Common myeloid progenitor, CD34-positive (primary cell): Measurements from ENCODE around the gene MAGEC3.
"Not testable (repeated sequence)": the region's sequence is repeated elsewhere in the genome, so short reads cannot be mapped to it uniquely, and the experiment has no call there.

Experiments used
- CTCF ChIA-PET: fragments of 350-600 bp; sonication (Branson Sonifier 250); formaldehyde crosslinking; loops from one replicate; lab custom pipeline; 2021; ENCODE audit warnings: antibody characterized with exemption; lab: Charles Lee
- POLR2A ChIA-PET: fragments of 350-600 bp; sonication (Branson Sonifier 250); formaldehyde crosslinking; loops from one replicate; lab custom pipeline; 2021; ENCODE audit warnings: antibody characterized with exemption; lab: Charles Lee
- DNase-seq, 3 donors: peaks; one replicate each; pipeline versions ENCODE4 v3.0.0 to v3.0.0-alpha.2; 2013
- H3K27ac ChIP-seq, 2 experiments: 1 replicate in 1 of 2; 2 replicates in 1 of 2; pipeline ENCODE4 v1.7.0; 2013; ENCODE audit warnings: inconsistent platforms in 2 of 2, low read length in 2 of 2, mild to moderate bottlenecking in 2 of 2, low read depth in 1 of 2, moderate library complexity in 1 of 2; ENCODE audit not compliant: severe bottlenecking in 2 of 2, insufficient read depth in 1 of 2, poor library complexity in 1 of 2
- H3K27me3 ChIP-seq, 5 experiments: replicated peaks in 2 of 5; 1 replicate in 3 of 5; 2 replicates in 2 of 5; pipeline versions ENCODE4 v1.6.1 to v1.7.0; 2013; ENCODE audit warnings: low read length in 4 of 5, mild to moderate bottlenecking in 2 of 5, moderate library complexity in 2 of 5, inconsistent platforms in 1 of 5; ENCODE audit not compliant: insufficient read depth in 5 of 5, control insufficient read depth in 4 of 5
- H3K36me3 ChIP-seq, 4 experiments: 1 replicate in 2 of 4; 2 replicates in 2 of 4; pipeline versions ENCODE4 v1.6.1 to v1.7.0; 2013; ENCODE audit warnings: low read length in 3 of 4, control low read depth in 1 of 4, mild to moderate bottlenecking in 1 of 4; ENCODE audit not compliant: control insufficient read depth in 4 of 4, insufficient read depth in 4 of 4
- H3K4me1 ChIP-seq, 4 experiments: 1 replicate in 3 of 4; 2 replicates in 1 of 4; pipeline versions ENCODE4 v1.6.1 to v1.7.1; 2013; ENCODE audit warnings: low read length in 3 of 4, mild to moderate bottlenecking in 3 of 4, control low read depth in 1 of 4, inconsistent platforms in 1 of 4, moderate library complexity in 1 of 4; ENCODE audit not compliant: control insufficient read depth in 4 of 4, insufficient read depth in 4 of 4; ENCODE audit errors: control extremely low read depth in 1 of 4
- H3K4me3 ChIP-seq, 7 experiments: 1 replicate in 4 of 7; 2 replicates in 3 of 7; pipeline versions ENCODE4 v1.5.1 to v1.7.0; 2013; ENCODE audit warnings: mild to moderate bottlenecking in 7 of 7, low read length in 6 of 7, moderate library complexity in 6 of 7, inconsistent platforms in 2 of 7, low read depth in 2 of 7, control low read depth in 1 of 7; ENCODE audit not compliant: insufficient read depth in 4 of 7, control insufficient read depth in 1 of 7; ENCODE audit errors: extremely low read depth in 1 of 7
- H3K9me3 ChIP-seq, 5 experiments: 1 replicate in 4 of 5; 2 replicates in 1 of 5; pipeline versions ENCODE4 v1.6.1 to v1.7.1; 2013; ENCODE audit warnings: low read length in 4 of 5, mild to moderate bottlenecking in 2 of 5, inconsistent platforms in 1 of 5, low read depth in 1 of 5, moderate library complexity in 1 of 5; ENCODE audit not compliant: control insufficient read depth in 4 of 5, insufficient read depth in 2 of 5; ENCODE audit errors: control extremely low read depth in 1 of 5
- WGBS: methylation state at CpG from one replicate; pipeline ENCODE4 v1.1.5; 2013; ENCODE audit not compliant: insufficient coverage; 5-methylcytosine and 5-hydroxymethylcytosine counted together

The MAGEC3 gene

DNA sequence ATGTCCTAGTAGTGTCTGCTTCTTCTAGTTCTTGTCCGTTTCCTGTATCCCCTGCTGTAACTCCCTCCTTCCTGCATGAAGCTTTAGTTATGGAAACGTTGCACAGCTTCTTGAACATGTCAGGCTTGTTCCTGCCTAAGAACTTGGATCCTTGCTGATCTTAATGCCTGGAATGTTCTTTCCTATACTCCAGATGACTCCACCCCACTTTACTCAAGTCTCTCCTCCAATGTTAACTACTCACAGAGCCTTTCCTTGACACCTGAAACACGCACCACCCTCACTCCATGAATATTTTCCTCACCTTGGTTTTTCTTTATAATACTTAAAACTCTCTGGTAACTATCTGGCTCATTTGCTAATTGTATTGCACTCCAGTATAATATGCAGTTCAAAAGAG is 19.4 kb downstream of the MAGEC3 start:
- Histone ChIP-seq H3K4me1 (no peaks in the 10 kb centered on the region), H3K27ac (no peak overlapping the region), H3K27me3 (no peaks in the 10 kb centered on the region), H3K9me3 (no peaks in the 10 kb centered on the region), H3K36me3 (no peaks in the 10 kb centered on the region), H3K4me3 (no peak overlapping the region)
- CTCF ChIA-PET = no interaction called here
- POLR2A ChIA-PET = no interaction called here
- WGBS = 41% methylated on average over 3 of the region's 3 CpGs
- no peak for DNase-seq

DNA sequence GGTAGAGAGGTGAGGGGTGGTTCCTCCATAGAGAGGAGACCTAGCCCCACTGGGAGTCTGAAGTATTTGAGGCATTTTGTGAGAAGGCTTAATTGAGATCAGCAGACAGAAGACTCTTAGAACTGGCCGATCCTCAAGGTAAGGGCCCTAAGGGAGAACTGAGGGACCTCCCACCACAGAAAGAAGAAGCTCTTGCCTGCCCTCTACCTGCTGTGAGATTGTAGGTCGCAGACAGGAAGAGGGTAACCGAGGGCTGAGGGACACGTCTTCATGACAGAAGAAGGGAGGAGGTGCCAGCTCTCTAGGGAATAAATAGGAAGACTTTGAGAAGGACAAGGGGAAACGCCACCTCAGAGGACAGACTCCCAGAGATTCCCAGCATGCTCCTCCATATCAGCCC is 41.5 kb downstream of the MAGEC3 start:
- H3K4me3 ChIP-seq = no peak overlapping the region
- H3K27ac ChIP-seq = no peak overlapping the region
- no peaks in the 10 kb centered on the region for H3K9me3 ChIP-seq
- no peaks in the 10 kb centered on the region for H3K4me1 ChIP-seq
- CTCF ChIA-PET = no interaction called here
- no peaks in the 10 kb centered on the region for H3K27me3 ChIP-seq
- 61% methylated on average over 5 of the region's 5 CpGs for WGBS
- no peak for DNase-seq
- H3K36me3 ChIP-seq = no peaks in the 10 kb centered on the region
- POLR2A ChIA-PET = no interaction called here

DNA sequence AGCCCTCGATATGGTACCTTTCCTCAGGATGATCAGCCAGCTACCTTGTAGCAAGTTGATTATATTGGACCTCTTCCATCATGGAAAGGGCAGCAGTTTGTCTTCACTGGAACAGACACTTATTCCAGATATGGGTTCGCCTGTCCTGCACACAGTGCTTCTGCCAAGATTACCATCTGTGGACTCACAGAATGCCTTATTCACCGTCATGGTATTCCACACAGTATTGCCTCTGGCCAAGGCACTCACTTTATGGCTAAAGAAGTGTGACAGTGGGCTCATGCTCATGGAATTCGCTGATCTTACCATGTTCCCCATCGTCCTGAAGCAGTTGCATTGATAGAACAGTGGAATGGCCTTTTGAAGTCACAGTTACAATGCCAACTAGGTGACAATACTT is 50.7 kb downstream of the MAGEC3 start:
- H3K27ac ChIP-seq, H3K4me3 ChIP-seq, CTCF ChIA-PET, H3K36me3 ChIP-seq, H3K9me3 ChIP-seq, H3K4me1 ChIP-seq, H3K27me3 ChIP-seq, POLR2A ChIA-PET, DNase-seq: not testable (repeated sequence)
- 67% methylated on average over 5 of the region's 5 CpGs for WGBS

DNA sequence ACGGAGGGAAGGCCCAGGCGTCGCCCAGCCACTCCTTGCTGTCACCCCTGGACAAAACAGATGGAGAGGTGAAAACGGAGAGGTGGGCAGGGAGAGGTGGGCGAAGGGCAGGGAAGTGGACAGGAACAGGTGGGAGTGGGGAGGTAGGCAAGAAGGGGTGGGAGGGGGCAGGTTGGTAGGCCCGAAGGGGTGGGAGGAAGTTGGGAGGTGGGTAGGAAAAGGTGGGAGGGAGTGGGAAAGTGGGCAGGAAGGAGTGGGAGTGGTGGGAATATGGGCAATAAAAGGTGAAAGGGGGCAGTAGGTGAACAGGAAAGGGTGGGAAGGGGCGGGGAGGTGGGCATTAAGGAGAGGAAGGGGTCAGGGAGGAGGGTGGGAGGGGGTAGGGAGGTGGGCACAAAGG is 56.6 kb downstream of the MAGEC3 start:
- H3K4me3 ChIP-seq = no peak overlapping the region
- no peaks in the 10 kb centered on the region for H3K27me3 ChIP-seq
- 85% methylated on average over 6 of the region's 7 CpGs for WGBS
- ChIA-PET CTCF (no interaction called here), POLR2A (no interaction called here)
- no peaks in the 10 kb centered on the region for H3K9me3 ChIP-seq
- H3K27ac ChIP-seq = no peak overlapping the region
- no peaks in the 10 kb centered on the region for H3K4me1 ChIP-seq
- H3K36me3 ChIP-seq = no peaks in the 10 kb centered on the region
- DNase-seq = no peak

DNA sequence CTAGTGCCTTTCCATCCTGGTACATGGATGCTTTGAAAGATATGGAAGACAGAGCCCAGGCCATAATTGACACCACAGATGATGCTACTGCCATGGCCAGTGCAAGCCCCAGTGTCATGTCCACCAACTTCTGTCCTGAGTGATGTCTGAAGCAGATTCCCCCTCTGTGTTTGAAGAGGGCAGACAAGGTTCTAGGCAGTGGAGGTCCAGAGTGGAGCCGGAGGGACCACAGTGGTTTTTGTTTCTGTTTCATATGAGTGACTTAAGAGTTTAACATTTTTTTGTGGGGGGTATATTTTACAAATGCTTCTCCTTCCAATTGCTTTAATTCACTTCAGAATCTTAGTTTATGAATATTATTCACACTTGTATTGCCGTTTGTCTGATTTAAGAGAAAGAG is 59.6 kb downstream of the MAGEC3 start:
- ChIA-PET POLR2A (no interaction called here), CTCF (no interaction called here)

DNA sequence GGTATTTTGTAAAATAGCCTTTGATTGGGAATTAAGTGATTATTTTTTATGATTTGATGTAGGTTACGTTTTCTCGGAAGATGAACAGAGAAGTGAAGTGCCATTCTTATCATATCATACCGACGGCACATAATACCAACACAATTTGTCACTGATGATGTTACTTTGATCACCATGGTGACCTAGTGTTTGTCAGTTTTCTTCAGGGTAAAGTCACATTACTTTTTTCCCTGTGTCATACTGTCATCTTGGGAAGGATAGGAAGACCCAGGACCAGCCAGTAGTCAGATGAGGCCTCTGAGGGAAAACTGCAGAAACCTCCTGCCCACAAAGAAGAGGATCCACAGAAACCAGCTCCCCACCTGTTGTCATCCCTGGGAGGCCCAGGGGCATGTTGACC is 64.2 kb downstream of the MAGEC3 start:
- Histone ChIP-seq H3K27me3 (no peaks in the 10 kb centered on the region), H3K27ac (no peak overlapping the region), H3K36me3 (no peaks in the 10 kb centered on the region), H3K9me3 (no peaks in the 10 kb centered on the region), H3K4me1 (no peaks in the 10 kb centered on the region), H3K4me3 (no peak overlapping the region)
- POLR2A ChIA-PET = no interaction called here
- no CpG with 5 or more reads among the region's 4 CpGs for WGBS
- CTCF ChIA-PET = no interaction called here
- DNase-seq = no peak

More for the DNA sequence above, 59.6 kb downstream of the MAGEC3 start:
- no peaks in the 10 kb centered on the region for H3K9me3 ChIP-seq
- H3K4me1 ChIP-seq = no peaks in the 10 kb centered on the region
- DNase-seq = no peak
- no CpG with 5 or more reads among the region's 2 CpGs for WGBS
- H3K27ac ChIP-seq = no peak overlapping the region
- no peaks in the 10 kb centered on the region for H3K36me3 ChIP-seq
- H3K4me3 ChIP-seq = no peak overlapping the region
- H3K27me3 ChIP-seq = no peaks in the 10 kb centered on the region

DNA sequence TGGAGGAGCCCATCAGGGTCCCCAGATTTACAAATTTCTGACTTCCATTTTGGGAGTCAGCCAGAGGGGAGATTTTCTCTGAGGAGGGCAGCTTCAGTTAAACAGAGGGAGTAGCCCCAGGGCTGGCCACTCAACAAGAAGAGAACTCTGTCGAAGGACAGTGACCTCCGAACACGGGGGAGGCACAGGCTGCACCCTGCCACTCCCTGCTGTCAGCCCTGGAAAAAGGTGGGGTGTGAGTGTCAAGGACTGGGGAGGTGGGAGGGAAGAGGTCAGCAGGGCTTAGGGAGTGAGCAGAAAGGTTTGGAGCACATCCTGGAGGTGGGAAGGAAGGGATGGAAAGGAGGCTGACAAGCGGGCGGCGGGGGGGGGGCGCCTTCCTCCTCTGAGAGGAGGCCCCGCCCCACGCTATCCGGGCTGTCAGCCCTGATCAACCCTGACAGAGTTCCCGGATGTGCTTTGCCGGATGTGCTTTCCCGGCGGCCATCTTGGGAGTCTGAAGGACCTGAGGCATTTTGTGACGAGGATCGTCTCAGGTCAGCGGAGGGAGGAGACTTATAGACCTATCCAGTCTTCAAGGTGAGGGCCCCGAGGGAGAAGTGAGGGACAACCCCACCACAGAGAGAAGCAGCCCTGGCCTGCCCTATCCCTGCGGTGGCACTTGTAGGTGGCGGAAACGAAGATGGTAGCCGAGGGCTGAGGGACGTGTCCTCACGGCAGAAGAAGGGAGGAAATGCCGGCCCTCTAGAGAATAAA is 65.5 kb downstream of the MAGEC3 start, which contains the start of gene MAGEC1:
Gene MAGEC1 (plus strand): TSS at position 495 of the 756 bp plus-strand sequence. CDS start 1,179 bp downstream, outside the sequence.
- H3K4me3 ChIP-seq = no peak within 1 kb of the TSS

More for the DNA sequence above, 65.5 kb downstream of the MAGEC3 start, which contains the start of gene MAGEC1:
- Histone ChIP-seq H3K27ac (no peak within 1 kb of the TSS), H3K27me3 (no peaks in the 10 kb centered on the region), H3K9me3 (no peaks in the 10 kb centered on the region), H3K36me3 (no peaks in the 10 kb centered on the region), H3K4me1 (no peaks in the 10 kb centered on the region)
- DNase-seq = no peak
- 91% methylated on average over 19 of the region's 25 CpGs for WGBS
- POLR2A ChIA-PET = no interaction called here
- CTCF ChIA-PET = no interaction called here
